Body of pancreas (tissue), 4 donors: ENCODE measurements around the gene RHBDD3. TPM values are rescaled to one million over a fixed set of nuclear protein-coding genes. Genes with fewer than 3 reads are reported as not detected.

Experiments
- ATAC-seq: fragments of 150-250 bp; one replicate; pipeline ENCODE4 v1.9.1; 2016
- DNase-seq, 4 donors: peaks; one replicate each; pipeline ENCODE4 v3.0.0-alpha.2; 2019
- H3K27ac ChIP-seq, 4 donors: fragments of 200-600 bp; sonication (generic); 1 replicate in 3 of 4; 2 replicates in 1 of 4; pipeline versions ENCODE4 v1.5.1 to v1.6.1; 2016 to 2019; ENCODE audit warnings: mild to moderate bottlenecking in 1 of 4, mixed read lengths in 1 of 4, moderate library complexity in 1 of 4
- H3K27me3 ChIP-seq, 2 donors: fragments of 200-600 bp; sonication (generic); one replicate each; pipeline ENCODE4 v1.6.0; 2016; ENCODE audit warnings: mild to moderate bottlenecking in 1 of 2
- H3K36me3 ChIP-seq, 2 donors: fragments of 200-600 bp; sonication (generic); replicated peaks in 1 of 2; 2 replicates each; pipeline ENCODE4 v1.5.1; 2016; ENCODE audit warnings: low read depth in 2 of 2; ENCODE audit not compliant: insufficient read depth in 1 of 2
- H3K4me1 ChIP-seq: fragments of 200-600 bp; sonication (generic); one replicate; pipeline ENCODE4 v1.6.0; 2016
- H3K4me3 ChIP-seq, 2 donors: fragments of 200-600 bp; sonication (generic); 1 replicate in 1 of 2; 2 replicates in 1 of 2; pipeline ENCODE4 v1.5.1; 2016 to 2019
- H3K9me3 ChIP-seq, 3 donors: fragments of 200-600 bp; sonication (generic); 1 replicate in 2 of 3; 2 replicates in 1 of 3; pipeline ENCODE4 v1.5.1; 2016
- POLR2A ChIP-seq, 3 donors: fragments of 450-650 bp; IDR thresholded peaks; one replicate each; pipeline ENCODE4 v1.6.1; 2016; ENCODE audit warnings: antibody characterized with exemption in 3 of 3, mild to moderate bottlenecking in 2 of 3
- WGBS, 2 donors: methylation state at CpG; one replicate each; pipeline ENCODE4 v1.1.5; 2017; 5-methylcytosine and 5-hydroxymethylcytosine counted together
- intact Hi-C: fragments of 100-400 bp; cut with DNase I; formaldehyde crosslinking; loops from one replicate; pipeline ENCODE4 v1.15.1; 2023
- total RNA-seq, 2 donors: library from RNA; depleted of rRNA; stranded (reverse); fragments of >200 nt; gene quantifications; one replicate each; pipeline ENCODE4 v1.1.0, GENCODE V29; 2016
- TF ChIP-seq, protein P1 (sequence below), 7 experiments: fragments of 450-650 bp in 4 of 7; fragments of 200-600 bp in 3 of 7; sonication (generic) in 3 of 7; IDR thresholded peaks; one replicate each; pipeline ENCODE4 v1.5.1; 2016 to 2019; ENCODE audit warnings: antibody characterized with exemption in 7 of 7

RHBDD3 gene
- total RNA-seq, 2 donors from 2014 or later, result 32.4 to 42.2 TPM

- intact Hi-C loops, result no loop called here
- peak overlapping the region in 1 of 2 donors; percentile 71 for H3K4me3 ChIP-seq
These were observed 38.0 kb upstream of the RHBDD3 start for GRCh38 chr22:29305836-29306174.

GRCh38 chr22:29302681-29303465, 35.1 kb upstream of the RHBDD3 start:
- H3K9me3 ChIP-seq, result no peaks in the 10 kb centered on the region
- H3K4me3 ChIP-seq, result no peak overlapping the region
- 8 to 23% methylated on average over 2 to 12 of the region's 13 CpGs for WGBS, 2 donors
- H3K4me1 ChIP-seq, result peaks cover 32% of the 10 kb centered on the region
- peak overlapping the region; percentile 25 to 63 (median 50) for H3K27ac ChIP-seq
- DNase-seq (peak; percentile 55 to 81 (median 78)), ATAC-seq (peak; percentile 17)
- TF ChIP-seq, protein P1, sequence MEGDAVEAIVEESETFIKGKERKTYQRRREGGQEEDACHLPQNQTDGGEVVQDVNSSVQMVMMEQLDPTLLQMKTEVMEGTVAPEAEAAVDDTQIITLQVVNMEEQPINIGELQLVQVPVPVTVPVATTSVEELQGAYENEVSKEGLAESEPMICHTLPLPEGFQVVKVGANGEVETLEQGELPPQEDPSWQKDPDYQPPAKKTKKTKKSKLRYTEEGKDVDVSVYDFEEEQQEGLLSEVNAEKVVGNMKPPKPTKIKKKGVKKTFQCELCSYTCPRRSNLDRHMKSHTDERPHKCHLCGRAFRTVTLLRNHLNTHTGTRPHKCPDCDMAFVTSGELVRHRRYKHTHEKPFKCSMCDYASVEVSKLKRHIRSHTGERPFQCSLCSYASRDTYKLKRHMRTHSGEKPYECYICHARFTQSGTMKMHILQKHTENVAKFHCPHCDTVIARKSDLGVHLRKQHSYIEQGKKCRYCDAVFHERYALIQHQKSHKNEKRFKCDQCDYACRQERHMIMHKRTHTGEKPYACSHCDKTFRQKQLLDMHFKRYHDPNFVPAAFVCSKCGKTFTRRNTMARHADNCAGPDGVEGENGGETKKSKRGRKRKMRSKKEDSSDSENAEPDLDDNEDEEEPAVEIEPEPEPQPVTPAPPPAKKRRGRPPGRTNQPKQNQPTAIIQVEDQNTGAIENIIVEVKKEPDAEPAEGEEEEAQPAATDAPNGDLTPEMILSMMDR (IDR thresholded peaks at IDR 0.05), result peak in 3 of 7 experiments; percentile 10 to 19 (median 19)
- TF ChIP-seq POLR2A (IDR thresholded peaks at IDR 0.05), result no peak
- H3K27me3 ChIP-seq, result no peaks in the 10 kb centered on the region
- H3K36me3 ChIP-seq, result peaks cover 15 to 16% of the 10 kb centered on the region in 2 donors
- intact Hi-C loops, result no loop called here

More at GRCh38 chr22:29305836-29306174, 38.0 kb upstream of the RHBDD3 start:
- Histone ChIP-seq H3K9me3 (no peaks in the 10 kb centered on the region), H3K27me3 (no peaks in the 10 kb centered on the region), H3K27ac (peak overlapping the region in 3 of 4 donors; percentile 51 to 84 (median 73)), H3K36me3 (no peaks in the 10 kb centered on the region), H3K4me1 (peaks cover 60% of the 10 kb centered on the region)
- WGBS, 2 donors, result 40 to 45% methylated on average over 7 of the region's 7 CpGs
- DNase-seq (no peak), ATAC-seq (no peak)
- TF ChIP-seq POLR2A (IDR thresholded peaks at IDR 0.05), result no peak
- TF ChIP-seq, protein P1 (IDR thresholded peaks at IDR 0.05), result no peak

GRCh38 chr22:29302402-29302680, 34.6 kb upstream of the RHBDD3 start:
- Histone ChIP-seq H3K4me1 (peaks cover 27% of the 10 kb centered on the region), H3K9me3 (no peaks in the 10 kb centered on the region), H3K27ac (peak overlapping the region in 3 of 4 donors; percentile 25 to 63 (median 57)), H3K36me3 (peaks cover 19 to 21% of the 10 kb centered on the region in 2 donors), H3K27me3 (no peaks in the 10 kb centered on the region), H3K4me3 (no peak overlapping the region)
- WGBS, 2 donors, result 28 to 80% methylated on average over 1 to 2 of the region's 2 CpGs
- no peak for ATAC-seq
- TF ChIP-seq POLR2A (IDR thresholded peaks at IDR 0.05), result no peak
- TF ChIP-seq, protein P1 (IDR thresholded peaks at IDR 0.05), result no peak
- intact Hi-C loops, result no loop called here
- no peak for DNase-seq

GRCh38 chr22:29301716-29302401, 34.1 kb upstream of the RHBDD3 start:
- Histone ChIP-seq H3K27me3 (no peaks in the 10 kb centered on the region), H3K4me1 (peaks cover 25% of the 10 kb centered on the region), H3K27ac (peak overlapping the region in 3 of 4 donors; percentile 25 to 63 (median 57)), H3K9me3 (no peaks in the 10 kb centered on the region), H3K36me3 (peaks cover 24 to 26% of the 10 kb centered on the region in 2 donors), H3K4me3 (no peak overlapping the region)
- DNase-seq (no peak), ATAC-seq (no peak)
- intact Hi-C loops, result no loop called here
- 64 to 82% methylated on average over 13 to 17 of the region's 17 CpGs for WGBS, 2 donors
- TF ChIP-seq, protein P1 (IDR thresholded peaks at IDR 0.05), result no peak
- no peak for TF ChIP-seq POLR2A (IDR thresholded peaks at IDR 0.05)
